Measurements from ENCODE around the gene DSCAM. TPM values are rescaled to one million over a fixed set of nuclear protein-coding genes. Genes with fewer than 3 reads are reported as not detected.

Gene DSCAM
- total RNA-seq, 2 donors from 2014 or later: 18.5 to 25.5 TPM

- Histone ChIP-seq H3K36me3 (ENCODE audit: control insufficient read depth, insufficient read depth, low read length) (no peaks in the 10 kb centered on the region), H3K4me1 (ENCODE audit: control insufficient read depth, insufficient read depth, low read length) (no peaks in the 10 kb centered on the region), H3K27me3 (ENCODE audit: control insufficient read depth, insufficient read depth, low read length, poor library complexity, severe bottlenecking) (no peaks in the 10 kb centered on the region), H3K27ac (ENCODE audit: low read depth, low read length) (no peak overlapping the region), H3K9me3 (ENCODE audit: control insufficient read depth, low read length) (no peaks in the 10 kb centered on the region), H3K4me3 (ENCODE audit: low read length) (no peak overlapping the region), H3K9ac (ENCODE audit: extremely low read depth, low read length, poor library complexity, severe bottlenecking) (no peak overlapping the region)
- no peak overlapping the region for H3K27ac Mint-ChIP-seq
- no peaks in the 10 kb centered on the region for H3K9me3 Mint-ChIP-seq
- H3K4me3 Mint-ChIP-seq: no peak overlapping the region
- DNase-seq: no peak
- H3K4me1 Mint-ChIP-seq: no peaks in the 10 kb centered on the region
- H3K27me3 Mint-ChIP-seq (ENCODE audit: insufficient read depth): no peaks in the 10 kb centered on the region
- TF ChIP-seq CTCF (conservative IDR thresholded peaks at IDR 0.05): no peak
- no peaks in the 10 kb centered on the region for H3K36me3 Mint-ChIP-seq (ENCODE audit: low read depth)
- 92 to 100% methylated on average over 1 of the region's 1 CpG for WGBS, 2 experiments (ENCODE audit: insufficient coverage in 1 of 2, insufficient read length in 1 of 2)
Measured at GRCh38 chr21:40002978-40003377, 844.0 kb downstream of the DSCAM start.

- TF ChIP-seq CTCF (conservative IDR thresholded peaks at IDR 0.05): no peak
- Mint-ChIP-seq H3K4me3 (no peak overlapping the region), H3K4me1 (no peaks in the 10 kb centered on the region), H3K27me3 (ENCODE audit: insufficient read depth) (peaks cover 3% of the 10 kb centered on the region), H3K36me3 (ENCODE audit: low read depth) (no peaks in the 10 kb centered on the region), H3K27ac (no peak overlapping the region), H3K9me3 (no peaks in the 10 kb centered on the region)
- Histone ChIP-seq H3K9me3 (ENCODE audit: control insufficient read depth, low read length) (no peaks in the 10 kb centered on the region), H3K4me1 (ENCODE audit: control insufficient read depth, insufficient read depth, low read length) (no peaks in the 10 kb centered on the region), H3K27me3 (ENCODE audit: control insufficient read depth, insufficient read depth, low read length, poor library complexity, severe bottlenecking) (no peaks in the 10 kb centered on the region), H3K9ac (ENCODE audit: extremely low read depth, low read length, poor library complexity, severe bottlenecking) (no peak overlapping the region), H3K4me3 (ENCODE audit: low read length) (no peak overlapping the region), H3K36me3 (ENCODE audit: control insufficient read depth, insufficient read depth, low read length) (no peaks in the 10 kb centered on the region), H3K27ac (ENCODE audit: low read depth, low read length) (no peak overlapping the region)
- WGBS, 2 experiments (ENCODE audit: insufficient coverage in 1 of 2, insufficient read length in 1 of 2): 90 to 91% methylated on average over 10 to 19 of the region's 19 CpGs
- no peak for DNase-seq
Measured at GRCh38 chr21:39984286-39984991, 862.5 kb downstream of the DSCAM start.

- TF ChIP-seq CTCF (conservative IDR thresholded peaks at IDR 0.05): no peak
- H3K27me3 Mint-ChIP-seq (ENCODE audit: insufficient read depth): peaks cover 3% of the 10 kb centered on the region
- WGBS, 2 experiments (ENCODE audit: insufficient coverage in 1 of 2, insufficient read length in 1 of 2): 67 to 90% methylated on average over 3 to 6 of the region's 6 CpGs
Measured at GRCh38 chr21:39980241-39980820, 866.6 kb downstream of the DSCAM start.

More at GRCh38 chr21:39980241-39980820, 866.6 kb downstream of the DSCAM start:
- no peak for DNase-seq
- no peak overlapping the region for H3K27ac ChIP-seq (ENCODE audit: low read depth, low read length)
- no peaks in the 10 kb centered on the region for H3K4me1 ChIP-seq (ENCODE audit: control insufficient read depth, insufficient read depth, low read length)
- Mint-ChIP-seq H3K4me3 (no peak overlapping the region), H3K27ac (no peak overlapping the region), H3K9me3 (peaks cover 2% of the 10 kb centered on the region), H3K36me3 (ENCODE audit: low read depth) (no peaks in the 10 kb centered on the region), H3K4me1 (no peaks in the 10 kb centered on the region)
- no peak overlapping the region for H3K4me3 ChIP-seq (ENCODE audit: low read length)
- no peaks in the 10 kb centered on the region for H3K27me3 ChIP-seq (ENCODE audit: control insufficient read depth, insufficient read depth, low read length, poor library complexity, severe bottlenecking)
- H3K36me3 ChIP-seq (ENCODE audit: control insufficient read depth, insufficient read depth, low read length): no peaks in the 10 kb centered on the region
- H3K9me3 ChIP-seq (ENCODE audit: control insufficient read depth, low read length): no peaks in the 10 kb centered on the region
- no peak overlapping the region for H3K9ac ChIP-seq (ENCODE audit: extremely low read depth, low read length, poor library complexity, severe bottlenecking)

Measured in endodermal cell (in vitro differentiated cells).